GM21528 (cell line): ENCODE results near the gene TTC7B.

Experiments
- ATAC-seq: cut with Tn5 transposase; IDR thresholded peaks from one replicate; pipeline ENCODE4 v1.9.1; 2021; ENCODE audit warnings: mild to moderate bottlenecking, moderate library complexity; ENCODE audit not compliant: unreplicated experiment, low FRiP score

TTC7B gene

DNA sequence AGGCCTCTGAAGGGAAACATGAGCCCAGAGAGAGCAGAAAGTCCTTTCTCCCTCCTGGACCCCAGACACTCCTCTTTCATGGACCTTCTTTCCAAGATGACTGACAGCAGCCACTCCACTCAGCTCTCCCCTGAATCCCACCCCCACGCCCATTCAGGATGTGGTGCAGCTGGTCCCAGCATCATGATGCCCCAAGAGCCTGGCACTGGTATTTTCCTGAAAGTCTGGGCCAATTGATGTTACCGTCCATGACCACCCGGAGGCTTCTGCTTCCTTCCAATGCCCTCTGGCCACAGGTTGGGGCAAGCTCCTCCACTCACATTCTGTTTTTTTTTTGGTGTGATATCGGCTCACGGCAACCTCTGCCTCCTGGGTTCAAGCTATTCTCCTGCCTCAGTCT is 306.8 kb downstream of the TTC7B start:
- ATAC-seq: no peak

DNA sequence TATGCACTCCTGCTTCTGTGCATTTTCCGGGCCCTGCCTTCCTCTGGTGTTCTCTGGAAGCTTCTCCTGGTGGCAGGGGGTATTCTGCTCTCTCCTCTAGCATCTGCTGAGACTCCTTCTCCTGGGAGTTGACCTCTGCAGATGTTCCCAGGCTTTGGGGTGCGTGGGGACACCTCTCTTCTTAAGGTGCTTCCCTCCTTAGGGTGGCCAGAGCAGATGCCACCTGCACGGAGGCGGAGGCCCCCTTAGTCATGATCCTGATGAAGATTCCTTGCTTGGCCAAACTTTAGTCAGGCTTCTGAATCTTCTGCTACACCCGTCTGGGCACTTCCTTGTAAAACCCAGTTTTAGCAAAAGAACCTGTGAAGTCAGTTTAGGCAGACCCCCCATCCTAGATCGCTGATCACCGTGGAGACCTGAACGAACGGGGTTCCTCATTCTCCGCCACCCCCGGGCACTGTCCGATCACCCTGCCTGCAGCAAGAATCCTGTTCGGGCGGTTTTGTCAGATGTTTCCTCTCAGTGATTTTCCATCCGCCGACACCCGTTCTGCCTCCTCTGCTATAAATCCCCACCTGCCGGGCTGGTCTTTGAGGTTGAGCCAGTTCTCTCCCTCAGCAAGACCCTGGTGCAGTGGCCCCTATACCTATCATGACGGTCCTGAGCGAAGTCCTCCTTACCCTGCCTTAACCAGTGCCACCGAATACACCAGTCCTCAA is 307.5 kb downstream of the TTC7B start:
- ATAC-seq: no peak

DNA sequence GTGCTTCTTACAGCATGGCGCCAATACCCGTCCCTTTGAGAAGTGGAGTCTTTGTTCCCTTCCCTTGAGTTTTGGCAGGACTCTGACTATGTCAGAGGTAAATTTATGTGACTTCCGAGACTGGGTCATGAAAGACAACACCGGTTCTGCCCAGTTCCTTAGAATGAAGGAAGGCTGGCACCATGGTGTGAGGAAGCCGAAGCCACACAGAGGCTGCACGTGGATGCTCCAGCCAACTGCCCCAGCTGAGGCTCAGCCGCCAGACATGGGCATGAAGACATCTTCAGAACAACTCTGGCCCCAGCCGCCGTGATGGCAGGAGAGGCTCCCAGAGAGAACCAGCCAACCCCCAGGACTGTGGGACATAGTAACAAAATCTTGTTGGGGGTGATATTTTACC is 308.2 kb downstream of the TTC7B start:
- no peak for ATAC-seq

DNA sequence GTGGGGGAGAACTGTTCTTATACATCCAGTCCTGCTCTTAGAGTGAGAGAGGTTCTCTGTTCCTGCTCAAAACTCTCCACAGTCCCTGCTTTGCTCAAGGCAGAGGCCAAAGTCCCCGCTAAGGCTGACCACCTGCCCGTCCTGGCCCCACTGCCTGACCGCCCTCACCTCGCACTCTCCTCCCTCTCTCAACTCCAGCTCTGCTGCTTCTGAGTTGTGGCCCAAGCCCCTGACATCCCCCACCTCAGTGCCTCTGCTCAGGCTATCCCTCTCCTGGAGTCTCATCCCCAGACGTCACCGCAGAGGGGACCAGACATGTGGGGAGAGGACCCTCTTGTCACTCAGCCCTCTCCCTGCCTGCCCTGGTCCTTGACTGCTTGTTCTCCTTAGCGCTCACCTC is 308.8 kb downstream of the TTC7B start:
- no peak for ATAC-seq

DNA sequence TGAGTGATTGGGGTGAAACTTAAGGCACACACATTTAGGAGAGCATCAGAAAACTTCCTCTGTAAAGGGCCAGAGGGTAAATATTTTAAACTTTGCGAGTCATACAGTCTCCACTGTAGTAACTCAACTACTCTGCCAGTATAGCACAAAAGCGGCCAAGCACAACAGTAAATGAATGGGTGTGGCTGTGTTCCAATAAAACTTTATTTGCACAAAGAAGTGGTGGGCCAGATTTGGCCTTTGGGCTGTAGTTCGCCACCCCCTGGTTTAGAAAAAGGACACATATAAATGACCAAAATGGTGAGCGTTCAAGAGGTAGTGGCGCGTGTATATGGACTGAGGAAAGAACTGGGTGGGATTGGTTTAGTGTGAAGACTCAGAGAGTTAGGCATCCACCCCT is 309.5 kb downstream of the TTC7B start:
- no peak for ATAC-seq

DNA sequence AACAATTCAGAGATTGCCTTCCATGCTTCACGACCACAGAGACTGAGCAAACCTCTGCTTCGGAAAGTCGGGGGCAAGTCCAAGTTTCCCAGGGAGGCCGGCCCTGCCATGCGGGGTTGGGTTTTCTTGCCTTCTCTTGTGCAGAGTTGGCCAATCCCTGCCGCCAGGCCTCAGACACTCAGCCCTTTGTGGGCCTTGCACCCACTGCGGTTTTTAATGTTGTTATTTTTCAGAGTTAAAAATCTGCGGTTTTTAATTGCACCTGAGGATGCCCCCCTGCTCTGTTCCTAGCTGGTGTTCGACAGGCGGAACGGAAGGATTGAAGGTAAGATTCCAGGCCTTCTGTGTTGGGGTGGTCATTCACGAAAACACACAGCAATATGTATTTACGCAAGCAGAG is 310.7 kb downstream of the TTC7B start:
- no peak for ATAC-seq

DNA sequence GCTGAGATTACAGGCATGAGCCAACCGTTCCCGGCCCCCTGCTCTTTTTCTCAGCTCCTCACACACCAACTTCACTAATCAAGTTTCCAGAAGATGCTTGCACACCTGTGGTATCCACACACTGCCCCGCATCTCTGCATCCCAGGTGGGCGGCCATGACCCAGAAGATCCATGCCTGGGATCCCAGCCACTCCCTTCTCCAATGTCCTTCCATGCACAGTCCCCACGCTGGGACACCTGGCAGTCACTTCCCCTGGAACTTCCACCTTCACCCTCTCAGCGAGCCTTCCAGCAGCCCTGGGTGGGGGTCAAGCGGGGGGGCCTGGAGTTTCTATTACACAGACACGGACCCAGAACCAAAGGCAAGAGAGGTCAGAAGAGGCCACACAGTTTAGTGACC is 311.6 kb downstream of the TTC7B start:
- no peak for ATAC-seq

DNA sequence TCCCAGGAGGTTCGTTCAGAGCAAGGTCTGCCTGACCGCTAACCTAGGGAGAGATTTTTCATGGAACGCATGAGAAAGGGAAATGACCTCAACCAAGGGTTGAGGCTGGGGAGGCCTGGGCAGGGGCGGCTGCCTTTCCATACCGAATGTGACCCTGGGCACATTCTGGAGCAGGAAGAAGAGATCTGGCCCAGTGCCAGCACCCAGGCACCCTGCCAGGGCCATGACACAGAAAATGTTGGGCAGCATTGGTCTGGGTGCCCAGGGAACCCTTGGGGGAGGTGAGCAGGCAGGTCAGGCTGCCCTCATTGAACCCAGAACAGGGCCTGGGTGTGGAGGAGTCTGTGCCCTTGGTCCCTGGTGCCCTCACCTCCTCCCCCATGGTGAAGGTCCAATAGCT is 312.6 kb downstream of the TTC7B start:
- no peak for ATAC-seq

DNA sequence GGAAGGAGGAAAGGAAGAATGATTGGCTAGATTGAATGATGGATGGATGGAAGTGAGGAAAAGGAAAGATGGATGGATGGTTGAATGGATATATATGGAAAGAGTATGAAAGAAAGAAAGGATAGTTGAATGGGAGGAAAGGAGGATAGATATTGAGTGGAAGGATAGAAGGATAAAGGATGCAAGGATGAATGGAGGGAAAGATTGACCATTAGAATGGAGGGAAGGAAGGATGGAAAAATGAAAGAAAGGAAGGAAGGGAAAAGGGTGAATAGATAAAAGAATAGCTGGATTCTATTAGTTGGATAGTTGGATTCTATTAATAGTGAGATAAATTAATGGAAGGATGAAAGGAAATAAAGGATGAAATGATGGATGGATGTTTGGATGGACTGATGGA is 313.5 kb downstream of the TTC7B start:
- ATAC-seq: no peak

DNA sequence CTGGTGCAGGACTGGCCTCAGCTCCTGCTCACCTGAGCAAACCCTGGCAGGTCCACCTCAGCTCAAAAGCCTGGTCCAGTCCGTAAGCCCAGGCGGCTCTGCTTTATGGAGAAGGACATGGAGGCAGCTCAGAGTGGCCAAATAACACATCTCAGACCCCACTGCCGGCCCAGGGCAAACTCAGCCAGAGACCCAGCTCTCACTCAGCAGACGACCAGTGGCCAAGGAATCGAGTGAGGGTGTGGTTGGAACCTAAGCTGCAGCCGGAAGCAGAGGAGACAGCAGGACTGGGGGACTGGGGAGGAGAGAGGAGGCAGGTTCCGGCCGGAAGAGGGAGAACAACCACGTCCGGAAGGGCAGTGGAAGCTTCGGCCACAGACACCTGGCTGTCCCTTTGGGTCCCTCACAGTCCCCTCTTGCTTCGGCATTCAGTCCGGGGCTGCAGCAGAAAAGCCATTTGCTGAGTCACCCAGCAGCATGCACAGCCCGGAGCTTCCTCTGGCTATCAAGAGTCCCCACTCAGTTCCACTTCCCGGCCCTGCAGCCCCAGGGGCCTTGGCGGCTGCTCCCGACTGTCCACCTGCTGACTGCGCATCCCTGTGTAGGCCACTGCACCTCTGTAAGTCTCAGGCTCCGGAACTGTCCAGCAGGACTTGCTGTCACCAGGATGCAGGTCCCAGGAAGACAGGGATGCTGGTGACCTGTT is 315.4 kb downstream of the TTC7B start:
- ATAC-seq: no peak

DNA sequence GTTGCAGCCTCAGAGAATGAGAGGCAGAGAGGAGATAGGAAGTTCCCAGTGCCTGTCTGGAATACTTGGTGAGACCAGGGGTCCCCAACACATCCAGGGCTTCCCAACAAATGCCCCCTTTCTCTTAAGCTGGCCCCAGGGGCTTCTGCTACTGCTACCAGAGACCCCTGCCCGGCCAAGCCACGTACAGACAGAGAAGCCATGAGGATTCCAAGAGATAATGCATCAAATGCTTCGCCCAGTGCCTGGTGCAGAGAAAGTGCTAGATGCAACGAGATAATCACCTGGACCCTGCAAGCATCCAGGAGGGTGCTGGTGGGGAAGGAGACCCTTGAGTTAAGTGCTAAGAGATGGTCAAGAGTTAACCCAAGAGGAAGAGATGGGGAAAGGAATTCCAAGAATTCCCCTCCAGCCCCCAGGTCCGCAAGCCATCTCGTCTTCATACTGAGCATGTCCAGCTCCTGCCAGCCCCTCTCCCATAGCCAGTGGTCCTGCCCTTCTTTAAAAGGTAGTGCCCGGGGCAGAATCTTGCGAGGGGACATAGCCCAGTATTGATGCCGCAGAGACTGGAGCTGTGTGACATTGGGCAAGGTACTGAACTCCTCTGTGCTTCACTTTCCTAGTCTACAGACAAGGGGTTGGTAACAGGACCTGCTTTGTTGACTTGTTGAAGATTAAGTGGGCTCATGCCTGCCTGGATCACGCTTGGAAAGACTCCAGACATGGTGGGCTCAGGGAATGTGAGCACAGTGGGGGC is 316.1 kb downstream of the TTC7B start:
- no peak for ATAC-seq

DNA sequence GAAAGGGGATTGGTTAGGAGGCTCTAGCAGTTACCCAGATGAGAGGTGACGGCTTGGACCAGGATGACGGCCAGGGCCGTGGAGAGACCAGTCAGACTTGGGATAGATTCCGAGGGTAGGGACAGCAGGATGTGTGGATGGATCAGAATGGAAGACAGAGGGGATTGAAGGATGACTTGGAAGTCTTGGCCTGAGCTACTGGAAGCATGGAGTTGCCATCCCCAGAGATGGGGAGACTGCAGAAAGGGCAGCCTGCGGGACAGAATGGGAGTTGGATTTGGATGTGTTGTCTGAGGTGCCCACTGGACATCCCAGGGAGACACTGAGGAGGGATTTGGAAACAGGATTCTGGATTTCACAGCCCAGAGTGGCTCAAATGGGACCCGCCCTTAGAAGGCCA is 317.1 kb downstream of the TTC7B start:
- ATAC-seq: no peak

DNA sequence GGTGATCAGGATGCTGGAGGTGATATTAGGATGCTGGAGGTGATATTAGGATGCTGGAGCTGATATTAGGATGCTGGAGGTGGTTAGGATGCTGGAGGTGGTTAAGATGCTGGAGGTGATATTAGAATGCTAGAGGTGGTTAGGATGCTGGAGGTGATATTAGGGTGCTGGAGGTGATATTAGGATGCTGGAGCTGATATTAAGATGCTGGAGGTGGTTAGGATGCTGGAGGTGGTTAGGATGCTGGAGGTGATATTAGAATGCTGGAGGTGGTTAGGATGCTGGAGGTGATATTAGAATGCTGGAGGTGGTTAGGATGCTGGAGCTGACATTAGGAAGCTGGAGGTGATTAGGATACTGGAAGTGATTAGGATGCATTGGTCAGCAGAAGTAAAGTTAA is 318.0 kb downstream of the TTC7B start:
- ATAC-seq: no peak

DNA sequence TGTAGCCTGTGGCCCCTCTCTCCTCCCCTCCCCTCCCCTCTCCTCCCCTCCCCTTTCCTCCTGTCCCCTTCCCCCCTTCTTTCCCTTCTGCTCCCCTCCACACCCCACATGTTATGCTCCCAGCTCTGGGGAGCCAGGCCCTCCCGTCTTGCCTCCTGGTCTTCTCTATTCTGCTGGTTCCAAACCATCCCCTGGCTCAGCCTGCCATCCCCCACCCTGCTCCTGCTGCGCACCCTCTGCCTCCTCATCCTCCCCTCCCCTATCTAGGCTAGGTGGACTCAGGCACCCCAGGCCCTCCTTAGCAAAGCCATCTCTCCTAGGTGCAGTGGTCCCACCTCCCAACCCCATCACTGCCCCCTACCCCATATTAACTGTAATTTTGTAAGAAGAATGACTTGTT is 319.9 kb downstream of the TTC7B start:
- no peak for ATAC-seq

DNA sequence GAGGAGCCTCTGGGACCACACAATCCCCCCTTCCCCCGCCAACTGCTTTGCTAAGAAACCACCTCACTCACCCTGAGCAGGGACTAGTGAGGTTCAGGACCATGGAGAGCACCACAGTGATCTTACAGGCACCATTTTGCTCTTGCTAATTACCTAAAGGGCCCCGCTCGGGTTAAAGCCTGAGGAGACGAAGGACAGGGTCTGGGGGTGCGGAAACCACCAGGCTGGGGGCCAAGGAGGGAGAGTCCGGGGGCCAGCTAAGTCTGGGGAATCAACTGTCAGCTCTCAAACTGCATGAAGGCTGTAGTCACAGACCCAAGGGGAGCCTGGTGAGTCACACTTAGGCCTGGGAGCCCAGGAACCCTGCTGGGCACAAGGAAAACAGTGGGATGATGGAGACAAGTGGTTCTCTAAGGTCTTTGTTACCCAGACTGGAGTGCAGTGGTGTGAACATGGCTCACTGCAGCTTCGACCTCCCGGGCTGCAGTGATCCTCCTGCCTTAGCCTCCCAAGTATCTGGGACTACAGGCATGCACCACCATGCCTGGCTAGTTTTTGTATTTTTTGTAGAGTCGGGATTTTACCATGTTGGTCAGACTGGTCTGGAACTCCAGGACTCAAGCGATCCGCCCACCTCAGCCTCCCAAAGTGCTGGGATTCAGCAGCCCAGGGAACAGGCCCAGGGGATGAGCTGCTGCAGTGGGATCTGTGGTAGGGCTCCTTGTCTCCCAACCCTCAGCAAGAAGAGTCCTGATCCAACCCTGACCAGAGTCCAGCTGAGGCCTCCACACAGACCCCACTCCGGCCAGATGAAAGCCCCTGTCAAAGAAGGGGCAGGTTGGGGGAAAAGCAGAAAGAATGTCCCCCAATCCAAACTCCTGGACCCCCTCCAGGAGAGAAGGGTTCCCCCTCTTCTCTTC is 320.6 kb downstream of the TTC7B start:
- ATAC-seq: no peak

DNA sequence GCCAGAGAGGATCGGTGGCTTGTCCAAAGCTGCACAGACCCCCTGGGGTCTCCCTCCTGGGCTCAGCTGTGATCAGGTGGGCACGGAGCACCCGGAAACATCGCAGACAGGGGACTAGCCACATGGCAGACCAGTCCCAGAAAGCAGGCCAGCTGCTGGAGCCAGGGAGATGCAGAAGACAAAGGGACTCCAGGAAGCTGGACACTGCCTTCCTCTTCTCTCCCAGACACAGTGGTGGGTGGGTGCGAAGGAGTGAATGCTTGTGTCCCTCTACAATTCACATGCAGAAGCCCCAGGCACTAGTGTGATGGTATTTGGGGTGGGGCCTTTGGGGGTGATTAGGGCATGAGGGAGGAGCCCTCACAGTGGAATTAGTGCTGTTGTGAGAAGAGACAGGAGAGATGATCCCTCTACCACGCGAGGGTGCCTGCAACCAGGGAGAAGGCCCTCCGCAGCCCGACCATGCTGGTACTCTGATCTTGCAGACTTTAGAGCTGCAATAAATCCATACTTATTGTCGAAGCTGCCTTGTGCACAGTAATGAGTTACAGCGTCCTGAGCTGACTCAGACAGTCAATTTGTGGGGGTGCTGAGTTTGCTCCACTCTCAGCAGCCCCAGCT is 324.2 kb downstream of the TTC7B start:
- no peak for ATAC-seq

DNA sequence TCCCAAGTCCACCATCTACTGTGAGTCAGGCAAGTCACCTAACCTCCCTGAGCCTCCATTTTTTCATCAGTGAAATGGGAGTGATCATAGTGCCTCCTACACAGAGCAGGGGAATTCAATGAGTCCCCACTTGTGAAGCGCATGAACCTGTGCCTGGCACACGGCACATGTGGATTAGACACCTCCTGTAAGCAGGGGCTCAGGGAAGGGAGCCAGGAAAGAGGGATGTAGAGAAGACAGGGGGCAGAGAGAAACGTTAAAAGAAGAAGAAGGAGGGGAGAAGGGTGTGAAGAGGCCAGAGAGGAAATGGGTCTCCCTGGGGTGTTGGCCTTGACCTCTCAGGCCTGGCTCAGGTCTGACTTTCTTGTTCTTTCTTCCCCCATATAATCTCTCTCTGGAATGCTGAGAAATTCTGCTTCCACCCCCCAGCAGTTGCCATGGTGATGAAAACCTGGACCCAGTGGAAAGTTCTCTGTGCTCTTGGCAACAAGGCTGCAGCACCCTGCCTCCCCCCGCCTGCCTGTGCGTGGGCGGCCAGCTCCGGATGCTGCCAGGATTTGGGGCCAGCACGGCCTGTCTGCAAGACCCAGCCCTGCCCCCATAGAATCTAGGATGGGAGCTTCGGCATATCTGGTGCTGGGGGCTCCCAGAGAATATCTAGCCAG is 324.9 kb downstream of the TTC7B start:
- ATAC-seq: no peak

DNA sequence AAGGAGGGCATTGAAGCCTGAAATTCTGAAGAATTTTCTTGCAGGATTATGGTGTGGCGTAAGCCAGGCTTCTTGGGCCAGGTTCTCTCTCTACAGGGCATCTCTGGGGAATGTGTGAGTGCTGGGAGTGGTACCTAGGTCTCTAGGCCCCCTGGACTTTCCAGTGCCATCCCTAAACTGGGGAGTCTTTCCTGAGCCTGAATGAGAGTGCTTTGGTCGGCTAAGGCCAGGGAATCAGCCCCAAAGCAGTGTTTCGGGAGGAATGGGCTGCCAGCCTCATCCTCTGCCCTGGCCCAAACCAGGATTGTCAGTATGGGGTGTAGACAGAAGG is 325.5 kb downstream of the TTC7B start:
- ATAC-seq: no peak

DNA sequence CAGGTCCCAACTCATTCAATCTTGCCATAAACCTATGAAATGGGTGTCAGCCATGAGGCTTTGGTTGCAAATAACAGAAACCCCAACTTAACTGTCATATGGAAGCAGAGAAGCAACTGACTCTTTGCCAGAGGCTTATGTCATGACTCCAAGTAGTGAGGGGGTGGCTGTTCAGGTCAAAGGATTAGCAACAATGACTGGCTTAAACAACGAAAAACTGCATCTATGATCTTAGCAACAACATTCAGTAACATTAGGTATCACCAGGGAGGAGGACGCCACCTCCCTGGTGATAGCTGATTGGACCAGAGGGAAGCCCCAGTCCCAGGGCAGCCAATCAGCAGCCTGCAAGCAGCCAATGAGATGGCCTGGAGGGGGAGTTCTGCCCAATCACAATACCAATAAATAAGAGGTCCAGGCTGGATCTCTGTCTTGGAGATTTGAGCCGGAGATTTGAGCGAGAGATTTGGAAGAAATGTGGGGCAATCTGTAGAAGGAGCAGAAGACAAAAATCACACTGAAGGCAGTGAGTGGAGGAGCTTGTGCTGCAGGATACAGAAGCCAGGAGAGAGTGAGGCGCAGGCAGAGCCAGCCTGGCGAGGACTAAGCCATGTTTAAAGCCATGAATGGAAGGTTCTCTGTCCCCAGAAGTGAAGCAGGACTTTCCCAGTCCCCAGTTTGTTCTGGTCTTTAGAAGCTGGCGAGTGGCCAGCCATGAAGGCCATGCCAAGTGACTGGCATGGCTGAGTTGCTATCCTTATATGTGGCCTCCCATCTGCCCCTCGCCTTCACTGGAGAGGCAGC is 326.1 kb downstream of the TTC7B start:
- ATAC-seq: no peak
